B cell (primary cell): ENCODE results near the gene FUT7. TPM values are rescaled to one million over a fixed set of nuclear protein-coding genes. Genes with fewer than 3 reads are reported as not detected.

Experiments
- ATAC-seq: fragments of 200-7000 bp; cut with Tn5 transposase; one replicate; pipeline ENCODE4 v1.10.0; 2021; ENCODE audit warnings: low read depth, mild to moderate bottlenecking, moderate number of reproducible peaks, moderate library complexity
- CTCF ChIA-PET: fragments of 350-600 bp; sonication (Branson Sonifier 250); formaldehyde crosslinking; loops from one replicate; lab custom pipeline; 2021; ENCODE audit warnings: antibody characterized with exemption, inconsistent platforms; lab: Charles Lee
- POLR2A ChIA-PET: fragments of 350-600 bp; sonication (Branson Sonifier 250); formaldehyde crosslinking; loops from one replicate; lab custom pipeline; 2021; ENCODE audit warnings: antibody characterized with exemption; lab: Charles Lee
- DNase-seq: peaks from one replicate; pipeline ENCODE4 v3.0.0; 2013
- H2AFZ ChIP-seq: 2 replicates; pipeline ENCODE4 v1.6.1; 2012; ENCODE audit warnings: mild to moderate bottlenecking, low read depth, low read length; ENCODE audit not compliant: insufficient read depth, poor library complexity, severe bottlenecking
- H3K27ac ChIP-seq, 2 donors: 1 replicate in 1 of 2; 2 replicates in 1 of 2; pipeline ENCODE4 v1.5.1; 2012 to 2013; ENCODE audit warnings: low read length in 2 of 2, mild to moderate bottlenecking in 2 of 2, moderate library complexity in 1 of 2
- H3K27me3 ChIP-seq, 4 experiments: fragments of 200-600 bp in 1 of 4; sonication (generic) in 1 of 4; replicated peaks in 1 of 4; 1 replicate in 2 of 4; 2 replicates in 2 of 4; pipeline versions ENCODE4 v1.6.1 to v1.7.0; 2013 to 2016; ENCODE audit warnings: low read length in 3 of 4, mild to moderate bottlenecking in 2 of 4, mixed read lengths in 1 of 4, moderate library complexity in 1 of 4; ENCODE audit not compliant: insufficient read depth in 4 of 4, control insufficient read depth in 3 of 4; ENCODE audit errors: control extremely low read depth in 1 of 4
- H3K36me3 ChIP-seq, 2 experiments: replicated peaks in 1 of 2; 1 replicate in 1 of 2; 2 replicates in 1 of 2; pipeline versions ENCODE4 v1.6.1 to v1.7.1; 2013; ENCODE audit warnings: low read length in 1 of 2; ENCODE audit not compliant: insufficient read depth in 2 of 2, control insufficient read depth in 1 of 2; ENCODE audit errors: control extremely low read depth in 1 of 2, extremely low read depth in 1 of 2
- H3K4me1 ChIP-seq, 2 donors: fragments of 200-600 bp in 1 of 2; sonication (generic) in 1 of 2; 1 replicate in 1 of 2; 2 replicates in 1 of 2; pipeline versions ENCODE4 v1.5.1 to v1.6.1; 2013 to 2017; ENCODE audit warnings: low read length in 2 of 2; ENCODE audit not compliant: control insufficient read depth in 2 of 2, insufficient read depth in 2 of 2
- H3K4me2 ChIP-seq: replicated peaks from 2 replicates; pipeline ENCODE3; 2012; ENCODE audit warnings: mild to moderate bottlenecking, low read depth, low read length; ENCODE audit not compliant: poor library complexity, severe bottlenecking
- H3K4me3 ChIP-seq, 5 experiments: fragments of 200-600 bp in 1 of 5; sonication (generic) in 1 of 5; 1 replicate in 3 of 5; 2 replicates in 2 of 5; pipeline versions ENCODE4 v1.5.1 to v1.7.0; 2011 to 2016; ENCODE audit warnings: low read length in 4 of 5, mild to moderate bottlenecking in 4 of 5, low read depth in 2 of 5, control low read depth in 1 of 5, moderate library complexity in 1 of 5; ENCODE audit not compliant: insufficient read depth in 1 of 5; ENCODE audit errors: control extremely low read depth in 1 of 5, extremely low read depth in 1 of 5
- H3K79me2 ChIP-seq: fragments of 200-600 bp; sonication (generic); one replicate; pipeline ENCODE4 v1.6.0; 2016; ENCODE audit warnings: low read length; ENCODE audit not compliant: control insufficient read depth, insufficient read depth
- H3K9ac ChIP-seq: fragments of 200-600 bp; sonication (generic); 2 replicates; pipeline ENCODE4 v1.6.1; 2017; ENCODE audit warnings: mild to moderate bottlenecking, low read length, moderate library complexity
- H3K9me3 ChIP-seq, 3 donors: one replicate each; pipeline versions ENCODE4 v1.6.1 to v1.7.1; 2013; ENCODE audit warnings: low read length in 2 of 3; ENCODE audit not compliant: control insufficient read depth in 2 of 3, insufficient read depth in 1 of 3; ENCODE audit errors: control extremely low read depth in 1 of 3
- H4K20me1 ChIP-seq: 2 replicates; pipeline ENCODE4 v1.6.0; 2012; ENCODE audit warnings: mild to moderate bottlenecking, low read length; ENCODE audit not compliant: insufficient read depth, control insufficient read depth, poor library complexity, severe bottlenecking
- H3K27ac Mint-ChIP-seq: one replicate; pipeline ENCODE4 v1.8.0; 2021; ENCODE audit warnings: mixed read lengths
- H3K27me3 Mint-ChIP-seq: one replicate; pipeline ENCODE4 v1.8.0; 2021; ENCODE audit warnings: mixed read lengths
- H3K4me1 Mint-ChIP-seq: one replicate; pipeline ENCODE4 v1.8.0; 2021; ENCODE audit warnings: mixed read lengths
- H3K4me3 Mint-ChIP-seq: one replicate; pipeline ENCODE4 v1.8.0; 2021; ENCODE audit warnings: mixed read lengths
- H3K9me3 Mint-ChIP-seq: one replicate; pipeline ENCODE4 v1.8.0; 2022; ENCODE audit warnings: mixed read lengths; ENCODE audit not compliant: insufficient read depth
- CTCF ChIP-seq: fragments of 200-600 bp; IDR thresholded peaks from one replicate; pipeline ENCODE4 v1.8.0; 2022; ENCODE audit warnings: antibody characterized with exemption, mild to moderate bottlenecking
- EZH2 ChIP-seq: IDR thresholded peaks from 2 replicates; pipeline ENCODE4 v1.6.1; 2012; ENCODE audit warnings: borderline replicate concordance, low read depth, mild to moderate bottlenecking, moderate library complexity, low read length; ENCODE audit not compliant: insufficient read depth, poor library complexity, severe bottlenecking
- WGBS: methylation state at CpG from one replicate; pipeline ENCODE4 v1.1.5; 2013; ENCODE audit warnings: missing lambda C conversion rate; ENCODE audit not compliant: insufficient coverage; 5-methylcytosine and 5-hydroxymethylcytosine counted together
- intact Hi-C: fragments of 100-400 bp; cut with micrococcal nuclease; formaldehyde crosslinking; loops from one replicate; pipeline ENCODE4 v1.10.0; 2022
- polyA plus RNA-seq: library from polyadenylated mRNA; depleted of rRNA; stranded (reverse); fragments of >200 nt; gene quantifications from 2 replicates; pipeline ENCODE4 v1.2.3, GENCODE V29; 2012
- total RNA-seq, 2 donors: library from RNA; stranded (reverse); fragments of 120-200 nt in 1 of 2; gene quantifications; 1 replicate in 1 of 2; 2 replicates in 1 of 2; pipeline versions ENCODE4 v1.2.3 to v1.2.4, GENCODE V29; 2013 to 2022

Gene FUT7
- total and polyA plus RNA-seq, 2 donors (not counting 1 experiment from before 2014, with no cell fraction given): 7.3 to 8.2 TPM

DNA sequence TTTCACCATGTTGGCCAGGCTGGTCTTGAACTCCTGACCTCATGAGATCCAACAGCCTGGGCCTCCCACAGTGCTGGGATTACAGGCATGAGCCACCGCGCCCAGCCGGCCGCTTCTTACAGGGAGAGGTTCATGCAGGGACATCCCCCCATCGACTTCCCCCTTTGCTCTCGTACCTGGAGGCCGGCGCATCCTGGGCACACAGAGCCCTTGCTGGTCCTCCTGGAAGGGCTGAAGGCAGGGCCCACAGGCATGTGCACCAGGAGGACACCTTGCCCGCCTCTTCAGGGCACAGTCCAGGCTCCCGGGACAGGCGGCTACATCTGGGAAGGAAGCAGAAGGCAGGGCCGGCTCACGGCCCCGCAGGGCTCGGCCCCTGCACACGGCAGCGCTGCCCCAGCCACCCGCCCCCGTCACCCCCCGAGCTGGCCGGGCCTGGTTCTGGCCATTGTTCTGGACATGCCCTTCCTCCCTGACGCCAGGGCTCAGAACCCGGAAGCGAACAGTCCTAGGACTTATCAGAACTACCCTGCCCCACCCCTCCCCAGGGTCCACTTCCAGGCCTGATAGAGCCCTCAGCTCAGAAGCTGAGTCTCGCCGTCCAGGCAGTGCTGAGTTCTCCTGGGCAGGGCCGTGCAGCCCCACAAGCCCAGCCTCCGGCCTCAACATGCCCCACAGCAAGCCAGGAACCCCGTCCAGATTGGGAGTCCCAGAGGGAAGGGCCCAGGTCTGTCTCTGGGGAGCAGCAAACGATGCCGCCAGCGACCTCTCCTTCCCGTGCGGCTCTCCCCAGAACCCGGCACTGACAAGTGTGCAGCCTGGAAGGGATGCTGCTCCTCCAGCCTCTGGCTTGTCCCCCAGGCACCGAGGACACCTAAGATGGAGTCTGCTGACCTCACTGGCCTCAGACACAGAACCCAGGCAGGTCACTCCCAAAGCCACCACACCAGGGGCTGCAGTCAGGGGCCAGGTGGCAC is 11.2 kb upstream of the FUT7 start:
- ChIA-PET CTCF (interaction anchor here (0.7 to 2.4 kb wide), 3 partner anchors 14 to 349 kb away, joined by 4 to 12 read pairs (median 4); partner anchors contain the start of gene ABCA2), POLR2A (interaction anchor here (0.7 kb wide), 1 partner anchor 197 kb away, joined by 3 read pairs; no protein-coding TSS in a partner anchor)
- no peak for TF ChIP-seq EZH2
- TF ChIP-seq CTCF: no peak
- no peak overlapping the region for H3K4me3 Mint-ChIP-seq
- Histone ChIP-seq H3K4me2 (no peak overlapping the region), H3K4me3 (no peak overlapping the region), H3K79me2 (no peaks in the 10 kb centered on the region), H3K27me3 (peaks cover 0 to 56% (median 37%) of the 10 kb centered on the region in 4 experiments), H3K27ac (no peak overlapping the region), H3K4me1 (peaks cover 24 to 42% of the 10 kb centered on the region in 2 donors), H3K9ac (no peak overlapping the region), H3K9me3 (peaks cover 0 to 33% (median 0%) of the 10 kb centered on the region in 3 donors), H2AFZ (no peak overlapping the region), H4K20me1 (peaks cover 5% of the 10 kb centered on the region), H3K36me3 (no peaks in the 10 kb centered on the region)
- no peaks in the 10 kb centered on the region for H3K9me3 Mint-ChIP-seq
- DNase-seq (no peak), ATAC-seq (no peak)
- intact Hi-C loops: no loop called here
- H3K27me3 Mint-ChIP-seq: peaks cover 9% of the 10 kb centered on the region
- H3K4me1 Mint-ChIP-seq: peaks cover 10% of the 10 kb centered on the region
- H3K27ac Mint-ChIP-seq: no peak overlapping the region
- 86% methylated on average over 35 of the region's 36 CpGs for WGBS

DNA sequence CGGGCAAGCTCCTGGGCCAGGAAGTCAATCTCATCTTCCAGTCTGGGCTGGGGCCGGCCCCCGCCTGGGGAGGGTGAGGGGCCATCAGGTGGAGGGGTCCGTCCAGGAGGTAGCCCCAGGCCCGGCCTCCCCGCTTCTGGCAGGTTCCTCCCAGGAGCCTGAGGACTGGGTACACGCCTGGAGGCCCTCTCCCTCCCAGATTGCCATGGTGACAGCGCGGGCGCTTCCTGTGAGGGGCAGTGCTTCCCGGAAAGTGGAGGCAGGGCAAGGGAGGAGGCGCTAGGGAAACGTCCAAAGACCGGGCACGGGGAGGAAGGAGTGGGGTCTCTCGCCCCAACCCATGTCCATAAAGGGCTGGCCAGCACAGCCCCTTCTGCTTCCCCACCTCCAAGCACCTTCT is 9.2 kb upstream of the FUT7 start:
- H3K4me3 ChIP-seq: no peak overlapping the region
- H3K27ac ChIP-seq: no peak overlapping the region
- no peak overlapping the region for H2AFZ ChIP-seq
- peaks cover 17 to 25% of the 10 kb centered on the region in 2 donors for H3K4me1 ChIP-seq
- no peak for TF ChIP-seq EZH2
- TF ChIP-seq CTCF: no peak
- DNase-seq (no peak), ATAC-seq (no peak)
- H4K20me1 ChIP-seq: peaks cover 1% of the 10 kb centered on the region
- 96% methylated on average over 5 of the region's 16 CpGs for WGBS
- ChIA-PET POLR2A (no interaction called here), CTCF (no interaction called here)
- H3K4me1 Mint-ChIP-seq: peaks cover 6% of the 10 kb centered on the region
- no peaks in the 10 kb centered on the region for H3K9me3 Mint-ChIP-seq
- intact Hi-C loops: no loop called here
- no peaks in the 10 kb centered on the region for H3K36me3 ChIP-seq
- no peak overlapping the region for H3K9ac ChIP-seq
- H3K9me3 ChIP-seq: peaks cover 0 to 22% (median 0%) of the 10 kb centered on the region in 3 donors
- H3K4me2 ChIP-seq: no peak overlapping the region
- no peak overlapping the region for H3K4me3 Mint-ChIP-seq
- peaks cover 9% of the 10 kb centered on the region for H3K27me3 Mint-ChIP-seq
- H3K27ac Mint-ChIP-seq: no peak overlapping the region
- H3K27me3 ChIP-seq: peaks cover 0 to 43% (median 21%) of the 10 kb centered on the region in 4 experiments
- no peaks in the 10 kb centered on the region for H3K79me2 ChIP-seq
